ENCODE results near the gene COQ10A. TPM values are rescaled to one million over a fixed set of nuclear protein-coding genes. Genes with fewer than 3 reads are reported as not detected.
A peak's percentile ranks its signal among the peaks of the same experiment; 100 is the strongest.

COQ10A gene
- total and polyA plus RNA-seq, 10 of the 15 experiments (the other 5 are each of a cell fraction or from before 2014, with no cell fraction given): 3.3 to 19.5 (median 6.9) TPM

DNA sequence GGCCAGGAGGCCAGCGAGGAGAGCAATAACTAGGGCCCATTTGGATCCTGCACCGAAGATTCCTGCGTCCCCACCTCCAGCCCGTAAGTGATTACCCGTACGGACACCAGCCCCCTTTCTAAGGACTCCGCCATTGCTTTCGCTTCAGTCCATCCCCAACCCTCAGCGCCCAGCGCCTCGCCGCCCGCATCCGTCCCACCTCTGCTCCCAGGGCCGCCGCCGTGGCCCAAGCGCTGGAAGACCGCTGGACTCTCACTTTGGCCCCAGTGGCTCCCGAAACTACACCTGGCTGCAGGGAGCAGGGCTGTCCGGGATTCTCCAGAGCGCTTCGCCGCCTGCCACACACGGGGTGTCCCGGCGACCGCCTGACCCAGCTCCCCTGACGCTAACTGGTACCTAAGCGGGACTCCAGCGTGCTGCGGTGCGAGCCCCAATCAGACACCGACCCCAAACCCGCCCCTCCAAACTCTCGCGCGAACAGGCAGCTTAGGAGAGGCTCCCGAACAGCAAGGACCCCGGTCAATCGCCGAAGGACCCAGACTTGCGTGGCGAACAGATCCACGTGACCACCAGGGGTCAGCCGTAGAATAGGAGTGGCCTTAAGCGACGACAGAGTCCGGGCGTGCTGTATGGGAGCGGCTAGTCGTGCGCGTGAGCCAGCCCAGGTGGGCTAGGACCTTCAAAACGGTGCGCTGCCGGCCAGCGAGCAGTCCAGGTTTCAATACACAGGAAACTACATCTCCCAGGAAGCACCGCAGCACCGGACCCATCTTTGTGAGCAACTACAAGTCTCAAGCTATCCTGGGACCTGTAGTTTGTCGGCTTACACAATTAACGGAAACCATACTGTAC is 49.1 kb downstream of the COQ10A start, which contains the start of gene CNPY2 (continued):
- TF ChIP-seq MYC (IDR thresholded peaks at IDR 0.05; ENCODE audit: insufficient read depth, insufficient read length, insufficient replicate concordance, low read length, severe bottlenecking): peak; percentile 74
- TF ChIP-seq MTA2 (IDR thresholded peaks at IDR 0.05; ENCODE audit: low read depth): no peak
- TF ChIP-seq POLR2AphosphoS5 (IDR thresholded peaks at IDR 0.05; ENCODE audit: low read length): peak; percentile 92
- TF ChIP-seq ZNF384 (IDR thresholded peaks at IDR 0.05; ENCODE audit: borderline replicate concordance, low read depth, low read length): no peak
- TF ChIP-seq, protein P1, sequence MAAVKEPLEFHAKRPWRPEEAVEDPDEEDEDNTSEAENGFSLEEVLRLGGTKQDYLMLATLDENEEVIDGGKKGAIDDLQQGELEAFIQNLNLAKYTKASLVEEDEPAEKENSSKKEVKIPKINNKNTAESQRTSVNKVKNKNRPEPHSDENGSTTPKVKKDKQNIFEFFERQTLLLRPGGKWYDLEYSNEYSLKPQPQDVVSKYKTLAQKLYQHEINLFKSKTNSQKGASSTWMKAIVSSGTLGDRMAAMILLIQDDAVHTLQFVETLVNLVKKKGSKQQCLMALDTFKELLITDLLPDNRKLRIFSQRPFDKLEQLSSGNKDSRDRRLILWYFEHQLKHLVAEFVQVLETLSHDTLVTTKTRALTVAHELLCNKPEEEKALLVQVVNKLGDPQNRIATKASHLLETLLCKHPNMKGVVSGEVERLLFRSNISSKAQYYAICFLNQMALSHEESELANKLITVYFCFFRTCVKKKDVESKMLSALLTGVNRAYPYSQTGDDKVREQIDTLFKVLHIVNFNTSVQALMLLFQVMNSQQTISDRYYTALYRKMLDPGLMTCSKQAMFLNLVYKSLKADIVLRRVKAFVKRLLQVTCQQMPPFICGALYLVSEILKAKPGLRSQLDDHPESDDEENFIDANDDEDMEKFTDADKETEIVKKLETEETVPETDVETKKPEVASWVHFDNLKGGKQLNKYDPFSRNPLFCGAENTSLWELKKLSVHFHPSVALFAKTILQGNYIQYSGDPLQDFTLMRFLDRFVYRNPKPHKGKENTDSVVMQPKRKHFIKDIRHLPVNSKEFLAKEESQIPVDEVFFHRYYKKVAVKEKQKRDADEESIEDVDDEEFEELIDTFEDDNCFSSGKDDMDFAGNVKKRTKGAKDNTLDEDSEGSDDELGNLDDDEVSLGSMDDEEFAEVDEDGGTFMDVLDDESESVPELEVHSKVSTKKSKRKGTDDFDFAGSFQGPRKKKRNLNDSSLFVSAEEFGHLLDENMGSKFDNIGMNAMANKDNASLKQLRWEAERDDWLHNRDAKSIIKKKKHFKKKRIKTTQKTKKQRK (IDR thresholded peaks at IDR 0.05; ENCODE audit: low read depth, low read length): no peak
- TF ChIP-seq, protein P2, sequence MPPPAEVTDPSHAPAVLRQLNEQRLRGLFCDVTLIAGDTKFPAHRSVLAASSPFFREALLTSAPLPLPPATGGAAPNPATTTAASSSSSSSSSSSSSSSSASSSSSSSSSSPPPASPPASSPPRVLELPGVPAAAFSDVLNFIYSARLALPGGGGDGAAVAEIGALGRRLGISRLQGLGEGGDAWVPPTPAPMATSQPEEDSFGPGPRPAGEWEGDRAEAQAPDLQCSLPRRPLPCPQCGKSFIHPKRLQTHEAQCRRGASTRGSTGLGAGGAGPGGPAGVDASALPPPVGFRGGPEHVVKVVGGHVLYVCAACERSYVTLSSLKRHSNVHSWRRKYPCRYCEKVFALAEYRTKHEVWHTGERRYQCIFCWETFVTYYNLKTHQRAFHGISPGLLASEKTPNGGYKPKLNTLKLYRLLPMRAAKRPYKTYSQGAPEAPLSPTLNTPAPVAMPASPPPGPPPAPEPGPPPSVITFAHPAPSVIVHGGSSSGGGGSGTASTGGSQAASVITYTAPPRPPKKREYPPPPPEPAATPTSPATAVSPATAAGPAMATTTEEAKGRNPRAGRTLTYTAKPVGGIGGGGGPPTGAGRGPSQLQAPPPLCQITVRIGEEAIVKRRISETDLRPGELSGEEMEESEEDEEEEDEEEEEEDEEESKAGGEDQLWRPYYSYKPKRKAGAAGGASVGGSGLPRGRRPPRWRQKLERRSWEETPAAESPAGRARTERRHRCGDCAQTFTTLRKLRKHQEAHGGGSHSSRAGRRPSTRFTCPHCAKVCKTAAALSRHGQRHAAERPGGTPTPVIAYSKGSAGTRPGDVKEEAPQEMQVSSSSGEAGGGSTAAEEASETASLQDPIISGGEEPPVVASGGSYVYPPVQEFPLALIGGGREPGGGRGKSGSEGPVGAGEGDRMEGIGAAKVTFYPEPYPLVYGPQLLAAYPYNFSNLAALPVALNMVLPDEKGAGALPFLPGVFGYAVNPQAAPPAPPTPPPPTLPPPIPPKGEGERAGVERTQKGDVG (CRISPR knock-in tag; IDR thresholded peaks at IDR 0.05): no peak
- TF ChIP-seq, protein P3, sequence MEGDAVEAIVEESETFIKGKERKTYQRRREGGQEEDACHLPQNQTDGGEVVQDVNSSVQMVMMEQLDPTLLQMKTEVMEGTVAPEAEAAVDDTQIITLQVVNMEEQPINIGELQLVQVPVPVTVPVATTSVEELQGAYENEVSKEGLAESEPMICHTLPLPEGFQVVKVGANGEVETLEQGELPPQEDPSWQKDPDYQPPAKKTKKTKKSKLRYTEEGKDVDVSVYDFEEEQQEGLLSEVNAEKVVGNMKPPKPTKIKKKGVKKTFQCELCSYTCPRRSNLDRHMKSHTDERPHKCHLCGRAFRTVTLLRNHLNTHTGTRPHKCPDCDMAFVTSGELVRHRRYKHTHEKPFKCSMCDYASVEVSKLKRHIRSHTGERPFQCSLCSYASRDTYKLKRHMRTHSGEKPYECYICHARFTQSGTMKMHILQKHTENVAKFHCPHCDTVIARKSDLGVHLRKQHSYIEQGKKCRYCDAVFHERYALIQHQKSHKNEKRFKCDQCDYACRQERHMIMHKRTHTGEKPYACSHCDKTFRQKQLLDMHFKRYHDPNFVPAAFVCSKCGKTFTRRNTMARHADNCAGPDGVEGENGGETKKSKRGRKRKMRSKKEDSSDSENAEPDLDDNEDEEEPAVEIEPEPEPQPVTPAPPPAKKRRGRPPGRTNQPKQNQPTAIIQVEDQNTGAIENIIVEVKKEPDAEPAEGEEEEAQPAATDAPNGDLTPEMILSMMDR (IDR thresholded peaks at IDR 0.05 in 2 of 3, conservative IDR thresholded peaks at IDR 0.05 in 1 of 3; ENCODE audit: control insufficient read depth in 2 of 3, extremely low read depth in 1 of 3, insufficient read depth in 1 of 3, low read depth in 3 of 3, low read length in 3 of 3): peak in 1 of 3 experiments; percentile 50; a peak in 2 of 6 replicates
- TF ChIP-seq, protein P4, sequence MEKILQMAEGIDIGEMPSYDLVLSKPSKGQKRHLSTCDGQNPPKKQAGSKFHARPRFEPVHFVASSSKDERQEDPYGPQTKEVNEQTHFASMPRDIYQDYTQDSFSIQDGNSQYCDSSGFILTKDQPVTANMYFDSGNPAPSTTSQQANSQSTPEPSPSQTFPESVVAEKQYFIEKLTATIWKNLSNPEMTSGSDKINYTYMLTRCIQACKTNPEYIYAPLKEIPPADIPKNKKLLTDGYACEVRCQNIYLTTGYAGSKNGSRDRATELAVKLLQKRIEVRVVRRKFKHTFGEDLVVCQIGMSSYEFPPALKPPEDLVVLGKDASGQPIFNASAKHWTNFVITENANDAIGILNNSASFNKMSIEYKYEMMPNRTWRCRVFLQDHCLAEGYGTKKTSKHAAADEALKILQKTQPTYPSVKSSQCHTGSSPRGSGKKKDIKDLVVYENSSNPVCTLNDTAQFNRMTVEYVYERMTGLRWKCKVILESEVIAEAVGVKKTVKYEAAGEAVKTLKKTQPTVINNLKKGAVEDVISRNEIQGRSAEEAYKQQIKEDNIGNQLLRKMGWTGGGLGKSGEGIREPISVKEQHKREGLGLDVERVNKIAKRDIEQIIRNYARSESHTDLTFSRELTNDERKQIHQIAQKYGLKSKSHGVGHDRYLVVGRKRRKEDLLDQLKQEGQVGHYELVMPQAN (conservative IDR thresholded peaks at IDR 0.05): peak; percentile 52; the same call in 1 of the 2 replicates
- peak; percentile 55 for TF ChIP-seq RAD21 (IDR thresholded peaks at IDR 0.05; ENCODE audit: insufficient read depth, low read depth, low read length)
- TF ChIP-seq, protein P5, sequence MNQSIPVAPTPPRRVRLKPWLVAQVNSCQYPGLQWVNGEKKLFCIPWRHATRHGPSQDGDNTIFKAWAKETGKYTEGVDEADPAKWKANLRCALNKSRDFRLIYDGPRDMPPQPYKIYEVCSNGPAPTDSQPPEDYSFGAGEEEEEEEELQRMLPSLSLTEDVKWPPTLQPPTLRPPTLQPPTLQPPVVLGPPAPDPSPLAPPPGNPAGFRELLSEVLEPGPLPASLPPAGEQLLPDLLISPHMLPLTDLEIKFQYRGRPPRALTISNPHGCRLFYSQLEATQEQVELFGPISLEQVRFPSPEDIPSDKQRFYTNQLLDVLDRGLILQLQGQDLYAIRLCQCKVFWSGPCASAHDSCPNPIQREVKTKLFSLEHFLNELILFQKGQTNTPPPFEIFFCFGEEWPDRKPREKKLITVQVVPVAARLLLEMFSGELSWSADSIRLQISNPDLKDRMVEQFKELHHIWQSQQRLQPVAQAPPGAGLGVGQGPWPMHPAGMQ (IDR thresholded peaks at IDR 0.05; ENCODE audit: borderline replicate concordance): peak; percentile 95
- peak; percentile 60; the same call in 2 of the 3 replicates for TF ChIP-seq POU2F2 (IDR thresholded peaks at IDR 0.05; ENCODE audit: borderline replicate concordance, low read depth, low read length)
- TF ChIP-seq MXI1 (IDR thresholded peaks at IDR 0.05; ENCODE audit: low read depth, low read length): peak; percentile 77
- TF ChIP-seq, protein P6, sequence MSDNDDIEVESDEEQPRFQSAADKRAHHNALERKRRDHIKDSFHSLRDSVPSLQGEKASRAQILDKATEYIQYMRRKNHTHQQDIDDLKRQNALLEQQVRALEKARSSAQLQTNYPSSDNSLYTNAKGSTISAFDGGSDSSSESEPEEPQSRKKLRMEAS (IDR thresholded peaks at IDR 0.05; ENCODE audit: low read depth, low read length): peak; percentile 87
